GM10266 (cell line): ENCODE results near the gene LUC7L.

ENCODE experiments used
- DNase-seq: peaks from one replicate; pipeline ENCODE4 v3.0.0; 2012; ENCODE audit errors: extremely low spot score
- TF ChIP-seq, protein P1 (sequence below): IDR thresholded peaks from 2 replicates; pipeline ENCODE4 v1.5.1; 2012; ENCODE audit warnings: mild to moderate bottlenecking, low read depth; ENCODE audit not compliant: control insufficient read depth, insufficient read depth; ENCODE audit errors: missing control alignments

Gene LUC7L, protein sequence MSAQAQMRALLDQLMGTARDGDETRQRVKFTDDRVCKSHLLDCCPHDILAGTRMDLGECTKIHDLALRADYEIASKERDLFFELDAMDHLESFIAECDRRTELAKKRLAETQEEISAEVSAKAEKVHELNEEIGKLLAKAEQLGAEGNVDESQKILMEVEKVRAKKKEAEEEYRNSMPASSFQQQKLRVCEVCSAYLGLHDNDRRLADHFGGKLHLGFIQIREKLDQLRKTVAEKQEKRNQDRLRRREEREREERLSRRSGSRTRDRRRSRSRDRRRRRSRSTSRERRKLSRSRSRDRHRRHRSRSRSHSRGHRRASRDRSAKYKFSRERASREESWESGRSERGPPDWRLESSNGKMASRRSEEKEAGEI

DNA sequence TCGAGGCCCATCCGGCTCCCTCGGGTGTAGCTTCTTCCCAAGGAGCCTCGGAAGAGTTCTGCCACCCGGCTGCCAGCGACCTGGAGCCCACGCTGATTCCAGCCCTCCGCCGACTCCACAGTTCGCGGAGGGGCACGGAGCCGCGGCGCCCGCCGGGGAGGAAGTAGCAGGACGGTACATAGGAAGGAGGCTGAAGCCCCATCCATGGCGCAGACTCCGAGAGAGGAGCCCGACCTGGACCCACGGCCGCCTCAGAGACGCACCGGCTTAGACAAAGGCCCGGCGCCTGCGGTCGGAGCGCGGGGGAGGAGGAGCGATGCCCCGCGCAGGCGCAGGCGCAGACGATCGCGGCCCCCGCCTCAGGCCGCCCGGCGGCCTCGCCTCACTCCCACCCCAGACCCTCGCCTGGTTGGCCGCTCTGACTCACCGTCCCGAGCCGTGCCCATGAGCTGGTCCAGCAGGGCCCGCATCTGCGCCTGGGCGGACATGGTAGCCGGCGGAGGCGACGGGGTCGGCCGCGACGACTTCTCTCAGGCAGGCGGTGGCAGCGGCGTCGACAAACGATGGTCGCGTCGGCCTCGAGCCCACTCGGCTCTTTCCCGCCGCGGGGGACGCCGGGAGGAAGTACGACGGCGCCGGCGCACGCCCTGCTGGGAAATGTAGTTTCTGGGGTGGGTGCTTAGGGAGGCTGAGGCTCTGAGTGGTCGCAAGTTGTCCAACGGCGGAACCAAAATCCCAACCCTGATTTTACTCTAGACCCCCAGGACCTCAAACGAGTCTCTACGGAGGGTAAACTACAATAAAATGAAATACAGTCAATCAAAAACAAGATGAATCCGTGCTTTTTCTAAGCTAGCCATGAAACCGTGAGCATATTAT lies at the start of gene LUC7L:
LUC7L (minus strand) TSS at position 598 of the 879 bp plus-strand sequence; CDS start at position 488, 110 bp downstream.
- peak; percentile 92 for DNase-seq
- TF ChIP-seq, protein P1, sequence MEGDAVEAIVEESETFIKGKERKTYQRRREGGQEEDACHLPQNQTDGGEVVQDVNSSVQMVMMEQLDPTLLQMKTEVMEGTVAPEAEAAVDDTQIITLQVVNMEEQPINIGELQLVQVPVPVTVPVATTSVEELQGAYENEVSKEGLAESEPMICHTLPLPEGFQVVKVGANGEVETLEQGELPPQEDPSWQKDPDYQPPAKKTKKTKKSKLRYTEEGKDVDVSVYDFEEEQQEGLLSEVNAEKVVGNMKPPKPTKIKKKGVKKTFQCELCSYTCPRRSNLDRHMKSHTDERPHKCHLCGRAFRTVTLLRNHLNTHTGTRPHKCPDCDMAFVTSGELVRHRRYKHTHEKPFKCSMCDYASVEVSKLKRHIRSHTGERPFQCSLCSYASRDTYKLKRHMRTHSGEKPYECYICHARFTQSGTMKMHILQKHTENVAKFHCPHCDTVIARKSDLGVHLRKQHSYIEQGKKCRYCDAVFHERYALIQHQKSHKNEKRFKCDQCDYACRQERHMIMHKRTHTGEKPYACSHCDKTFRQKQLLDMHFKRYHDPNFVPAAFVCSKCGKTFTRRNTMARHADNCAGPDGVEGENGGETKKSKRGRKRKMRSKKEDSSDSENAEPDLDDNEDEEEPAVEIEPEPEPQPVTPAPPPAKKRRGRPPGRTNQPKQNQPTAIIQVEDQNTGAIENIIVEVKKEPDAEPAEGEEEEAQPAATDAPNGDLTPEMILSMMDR: no peak

DNA sequence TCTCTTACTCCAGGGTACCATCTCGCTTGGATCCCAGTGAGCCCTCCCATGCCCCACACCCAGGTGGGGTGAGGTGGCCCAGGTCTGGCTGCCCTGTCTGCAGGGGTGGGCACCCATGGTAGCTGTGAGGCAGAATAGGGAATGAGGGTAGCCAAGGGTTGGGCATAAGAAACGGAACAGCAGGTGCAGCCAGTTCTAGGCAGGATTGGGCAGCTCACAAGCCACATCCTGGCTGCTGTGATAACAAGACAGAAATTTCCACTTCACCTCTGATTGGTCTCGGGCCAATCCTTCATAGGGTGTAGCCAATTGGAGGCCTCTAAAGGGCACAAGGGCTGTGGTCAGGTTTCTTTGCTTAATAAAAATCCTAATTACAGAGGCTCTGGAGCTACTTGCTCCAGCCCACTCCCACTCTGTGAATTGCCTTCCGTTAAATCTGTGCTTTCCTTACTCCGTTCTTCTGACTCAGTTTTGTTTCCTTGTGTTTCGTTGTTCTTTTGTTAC lies 49.7 kb upstream of the LUC7L start:
- TF ChIP-seq, protein P1: no peak
- peak; percentile 80 for DNase-seq

DNA sequence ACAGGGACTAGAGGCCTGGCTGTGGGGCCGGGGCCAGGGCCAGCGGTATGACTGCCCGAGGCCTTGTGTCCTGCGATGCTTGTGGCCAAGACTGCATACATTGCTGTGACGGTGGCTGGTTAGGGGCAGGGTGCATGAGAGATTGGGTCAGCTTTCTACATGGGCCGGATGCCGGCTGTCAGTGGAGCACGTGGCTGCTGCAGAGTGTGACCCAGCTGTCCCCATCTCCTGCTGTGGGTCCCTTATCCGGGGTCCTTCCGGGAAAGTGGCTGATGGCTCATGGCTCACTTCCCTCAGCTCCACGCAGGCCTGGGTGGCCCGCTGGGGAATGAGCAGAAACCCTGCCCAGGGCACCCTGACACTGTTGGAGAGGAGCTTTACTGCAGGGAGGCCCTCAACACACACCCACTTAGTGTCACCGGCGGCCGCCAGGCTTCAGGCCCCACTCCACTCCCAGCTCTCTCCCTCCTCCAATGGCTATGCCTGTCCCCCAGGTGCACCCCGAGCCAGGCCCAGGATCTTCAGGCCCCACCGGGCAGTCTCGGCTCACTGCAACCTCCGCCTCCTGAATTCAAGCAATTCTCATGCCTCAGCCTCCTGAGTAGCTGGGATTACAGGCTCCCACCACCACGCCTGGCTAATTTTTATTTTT lies 47.3 kb upstream of the LUC7L start:
- no peak for DNase-seq
- TF ChIP-seq, protein P1: no peak

DNA sequence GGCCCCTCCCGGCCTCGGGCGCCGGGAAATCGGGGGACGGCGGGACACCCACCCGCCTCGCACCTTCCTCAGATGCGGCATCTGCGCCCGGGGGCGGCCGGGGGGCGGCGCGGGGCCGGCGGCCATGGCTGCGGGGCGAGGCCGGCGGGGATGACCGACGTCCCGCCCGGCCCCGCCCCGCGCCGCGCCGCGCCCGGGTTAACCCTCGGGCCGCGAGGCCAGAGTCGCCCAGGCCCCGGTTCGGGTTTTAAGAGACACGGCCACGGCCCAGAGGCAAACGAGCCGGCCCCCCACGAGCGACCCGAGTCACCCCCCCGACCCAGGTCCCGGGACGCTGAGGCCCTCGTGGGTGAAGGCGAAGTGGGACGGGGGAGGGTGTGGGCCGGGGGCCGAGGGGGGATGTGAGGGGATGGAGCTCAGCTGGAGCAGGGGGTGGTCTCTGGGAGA lies 46.6 kb upstream of the LUC7L start, which contains the start of gene RGS11:
RGS11 (minus strand) TSS at position 159 of the 447 bp plus-strand sequence; CDS start at position 126, 33 bp downstream.
- TF ChIP-seq, protein P1: no peak
- peak; percentile 38 for DNase-seq

DNA sequence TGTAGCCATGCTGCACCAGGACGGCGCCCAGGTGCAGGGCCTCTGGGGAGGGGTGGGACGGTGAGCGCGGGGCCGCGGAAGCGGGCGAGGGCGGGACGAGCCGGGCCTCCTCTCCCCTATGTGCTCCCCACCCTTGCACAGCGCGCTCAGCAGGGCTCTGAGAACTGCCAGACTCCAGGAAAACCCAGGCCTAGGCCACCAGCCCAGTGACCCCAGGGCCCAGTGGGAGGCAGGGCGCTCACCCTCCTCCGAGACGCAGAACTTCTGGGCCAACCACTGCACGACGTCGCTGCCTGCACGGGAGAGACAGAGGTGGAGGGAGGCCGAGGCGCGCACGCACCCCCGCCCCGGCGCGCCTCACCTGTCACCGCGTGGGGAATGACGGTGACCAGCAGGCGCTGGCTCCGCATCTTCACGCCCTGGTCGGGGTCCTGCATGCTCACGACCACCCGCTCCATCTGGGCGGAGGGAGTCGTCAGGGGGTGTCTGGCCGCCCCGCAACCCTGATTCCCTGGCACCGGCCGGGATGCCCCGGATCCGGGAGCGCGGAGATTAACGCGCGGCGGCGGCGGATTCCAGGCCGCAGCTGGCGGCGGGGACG lies 45.9 kb upstream of the LUC7L start:
- TF ChIP-seq, protein P1: no peak
- DNase-seq: peak; percentile 57

DNA sequence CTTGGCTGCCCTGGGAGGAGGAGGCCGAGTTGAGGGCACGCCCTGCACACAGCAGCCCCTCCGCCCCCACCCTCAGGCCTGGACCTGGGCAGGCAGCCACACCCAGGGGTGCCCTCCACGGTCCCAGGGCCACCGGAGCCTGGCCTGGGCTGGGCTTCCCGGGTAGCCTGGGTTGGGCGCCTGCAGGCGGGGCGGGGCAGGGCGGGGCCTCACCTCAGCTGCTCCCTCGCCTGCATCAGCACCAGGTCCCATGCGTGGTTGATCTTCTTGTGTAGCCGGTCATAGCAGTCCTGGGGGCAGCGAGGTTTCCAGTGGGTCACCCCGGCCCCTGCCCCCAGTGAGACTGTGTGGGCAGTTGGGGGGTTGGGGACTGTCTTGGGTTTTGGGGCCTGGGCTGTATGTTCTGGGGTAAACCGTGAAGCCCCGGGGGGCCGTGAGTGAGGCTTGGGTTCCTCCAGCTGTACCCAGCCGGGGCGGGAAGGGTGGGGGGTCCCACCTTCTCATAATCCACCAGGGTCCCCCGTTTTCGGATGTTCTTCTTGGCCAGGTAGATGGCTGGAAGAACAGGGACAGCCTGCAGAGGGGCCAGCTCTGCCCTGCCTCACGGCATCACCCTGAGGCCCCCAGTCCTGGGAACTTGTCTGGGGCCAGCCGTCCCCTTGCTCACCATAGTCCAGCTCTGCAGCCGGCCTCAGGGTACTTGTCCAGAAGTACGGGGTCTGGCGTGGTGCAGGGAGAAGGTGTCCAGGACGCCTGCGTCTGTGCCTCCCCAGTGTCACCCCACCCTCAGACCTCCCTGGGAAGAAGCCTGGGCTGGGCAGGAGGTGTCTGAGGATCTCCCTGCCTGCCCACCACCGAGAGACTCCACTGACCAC lies 44.5 kb upstream of the LUC7L start:
- TF ChIP-seq, protein P1: no peak
- DNase-seq: no peak
